K562 (cell line): ENCODE measurements around the gene ACR. TPM values are rescaled to one million over a fixed set of nuclear protein-coding genes. Genes with fewer than 3 reads are reported as not detected.

Source experiments
- CAMTA2 ChIP-seq: fragments of 250-450 bp; sonication (Bioruptor Pico); conservative IDR thresholded peaks from 2 replicates; pipeline ENCODE4 v1.5.1; 2022
- FOXJ3 ChIP-seq: sonication (generic); formaldehyde crosslinking; IDR thresholded peaks from 2 replicates; pipeline ENCODE4 v1.4.0; 2020; ENCODE audit warnings: mild to moderate bottlenecking, missing genetic modification reagents
- PCBP2 ChIP-seq: fragments of 200-400 bp; formaldehyde crosslinking; IDR thresholded peaks from 2 replicates; pipeline ENCODE4 v1.6.1; 2018; ENCODE audit warnings: low read length, low read depth, mild to moderate bottlenecking, moderate library complexity; ENCODE audit not compliant: poor library complexity, severe bottlenecking
- POLR2AphosphoS5 ChIP-seq: IDR thresholded peaks from 2 replicates; pipeline ENCODE4 v1.6.1; 2011; ENCODE audit warnings: mild to moderate bottlenecking, low read depth, low read length, moderate library complexity; ENCODE audit not compliant: control insufficient read depth, insufficient read depth
- RFX1 ChIP-seq: fragments of 450-650 bp; IDR thresholded peaks from 2 replicates; pipeline ENCODE4 v1.6.1; 2016; ENCODE audit warnings: mild to moderate bottlenecking, moderate library complexity
- SIN3A ChIP-seq, 2 experiments: fragments of 150-350 bp in 1 of 2; IDR thresholded peaks; 2 replicates each; pipeline ENCODE4 v1.6.1; 2011 to 2016; ENCODE audit warnings: borderline replicate concordance in 2 of 2, low read depth in 2 of 2, low read length in 2 of 2, mild to moderate bottlenecking in 2 of 2, moderate library complexity in 2 of 2; ENCODE audit not compliant: control insufficient read depth in 1 of 2
- SOX6 ChIP-seq: fragments of 450-650 bp; IDR thresholded peaks from 2 replicates; pipeline ENCODE4 v1.6.1; 2014; ENCODE audit warnings: mild to moderate bottlenecking
- SREBF1 ChIP-seq: fragments of 150-350 bp; IDR thresholded peaks from 2 replicates; pipeline ENCODE4 v1.6.1; 2014; ENCODE audit warnings: antibody characterized with exemption, low read depth, low read length, borderline replicate concordance
- XRCC4 ChIP-seq: IDR thresholded peaks from one replicate; pipeline ENCODE4 v1.6.1; 2011; ENCODE audit not compliant: insufficient read depth, insufficient read length; ENCODE audit errors: extremely low read depth
- ZSCAN32 ChIP-seq: fragments of 450-650 bp; formaldehyde crosslinking; IDR thresholded peaks from 2 replicates; pipeline ENCODE4 v1.4.0; 2020; ENCODE audit warnings: mild to moderate bottlenecking, moderate library complexity
- polyA plus RNA-seq, 8 experiments: library from polyadenylated mRNA; depleted of rRNA in 4 of 8; stranded (reverse) in 5 of 8; unstranded in 3 of 8; fragments of >200 nt; fragmentation: Nextera tagmentation in 2 of 8; fragmentation: Illumina TruSeq in 1 of 8; extraction: Ambion mirVana in 2 of 8; extraction: Trizol in 1 of 8; gene quantifications; 2 replicates each; pipeline versions ENCODE4 v1.2.1 to v1.2.3, GENCODE V29; 2011 to 2014; ENCODE audit warnings: inconsistent platforms in 1 of 8, missing spikeins in 1 of 8
- total RNA-seq, 7 experiments: library from RNA; depleted of rRNA in 6 of 7; stranded (reverse); fragments of >200 nt in 6 of 7; fragmentation: Illumina TruSeq in 2 of 7; extraction: Trizol in 2 of 7; gene quantifications; 2 replicates each; pipeline versions ENCODE4 v1.2.1 to v1.2.3, GENCODE V29; 2011 to 2021; ENCODE audit warnings: low replicate concordance in 1 of 7
- TF ChIP-seq, protein P1 (sequence below), 2 experiments: fragments of 450-650 bp; IDR thresholded peaks; 2 replicates each; pipeline ENCODE4 v1.6.1; 2016; ENCODE audit warnings: mild to moderate bottlenecking in 2 of 2, borderline replicate concordance in 1 of 2, low read depth in 1 of 2, moderate library complexity in 1 of 2

ACR gene
- total and polyA plus RNA-seq, 9 of the 15 experiments (the other 6 are each of a cell fraction or from before 2014, with no cell fraction given), result not detected

GRCh38 chr22:50697667-50698506, 40.1 kb upstream of the ACR start (continued):
- TF ChIP-seq, protein P1, sequence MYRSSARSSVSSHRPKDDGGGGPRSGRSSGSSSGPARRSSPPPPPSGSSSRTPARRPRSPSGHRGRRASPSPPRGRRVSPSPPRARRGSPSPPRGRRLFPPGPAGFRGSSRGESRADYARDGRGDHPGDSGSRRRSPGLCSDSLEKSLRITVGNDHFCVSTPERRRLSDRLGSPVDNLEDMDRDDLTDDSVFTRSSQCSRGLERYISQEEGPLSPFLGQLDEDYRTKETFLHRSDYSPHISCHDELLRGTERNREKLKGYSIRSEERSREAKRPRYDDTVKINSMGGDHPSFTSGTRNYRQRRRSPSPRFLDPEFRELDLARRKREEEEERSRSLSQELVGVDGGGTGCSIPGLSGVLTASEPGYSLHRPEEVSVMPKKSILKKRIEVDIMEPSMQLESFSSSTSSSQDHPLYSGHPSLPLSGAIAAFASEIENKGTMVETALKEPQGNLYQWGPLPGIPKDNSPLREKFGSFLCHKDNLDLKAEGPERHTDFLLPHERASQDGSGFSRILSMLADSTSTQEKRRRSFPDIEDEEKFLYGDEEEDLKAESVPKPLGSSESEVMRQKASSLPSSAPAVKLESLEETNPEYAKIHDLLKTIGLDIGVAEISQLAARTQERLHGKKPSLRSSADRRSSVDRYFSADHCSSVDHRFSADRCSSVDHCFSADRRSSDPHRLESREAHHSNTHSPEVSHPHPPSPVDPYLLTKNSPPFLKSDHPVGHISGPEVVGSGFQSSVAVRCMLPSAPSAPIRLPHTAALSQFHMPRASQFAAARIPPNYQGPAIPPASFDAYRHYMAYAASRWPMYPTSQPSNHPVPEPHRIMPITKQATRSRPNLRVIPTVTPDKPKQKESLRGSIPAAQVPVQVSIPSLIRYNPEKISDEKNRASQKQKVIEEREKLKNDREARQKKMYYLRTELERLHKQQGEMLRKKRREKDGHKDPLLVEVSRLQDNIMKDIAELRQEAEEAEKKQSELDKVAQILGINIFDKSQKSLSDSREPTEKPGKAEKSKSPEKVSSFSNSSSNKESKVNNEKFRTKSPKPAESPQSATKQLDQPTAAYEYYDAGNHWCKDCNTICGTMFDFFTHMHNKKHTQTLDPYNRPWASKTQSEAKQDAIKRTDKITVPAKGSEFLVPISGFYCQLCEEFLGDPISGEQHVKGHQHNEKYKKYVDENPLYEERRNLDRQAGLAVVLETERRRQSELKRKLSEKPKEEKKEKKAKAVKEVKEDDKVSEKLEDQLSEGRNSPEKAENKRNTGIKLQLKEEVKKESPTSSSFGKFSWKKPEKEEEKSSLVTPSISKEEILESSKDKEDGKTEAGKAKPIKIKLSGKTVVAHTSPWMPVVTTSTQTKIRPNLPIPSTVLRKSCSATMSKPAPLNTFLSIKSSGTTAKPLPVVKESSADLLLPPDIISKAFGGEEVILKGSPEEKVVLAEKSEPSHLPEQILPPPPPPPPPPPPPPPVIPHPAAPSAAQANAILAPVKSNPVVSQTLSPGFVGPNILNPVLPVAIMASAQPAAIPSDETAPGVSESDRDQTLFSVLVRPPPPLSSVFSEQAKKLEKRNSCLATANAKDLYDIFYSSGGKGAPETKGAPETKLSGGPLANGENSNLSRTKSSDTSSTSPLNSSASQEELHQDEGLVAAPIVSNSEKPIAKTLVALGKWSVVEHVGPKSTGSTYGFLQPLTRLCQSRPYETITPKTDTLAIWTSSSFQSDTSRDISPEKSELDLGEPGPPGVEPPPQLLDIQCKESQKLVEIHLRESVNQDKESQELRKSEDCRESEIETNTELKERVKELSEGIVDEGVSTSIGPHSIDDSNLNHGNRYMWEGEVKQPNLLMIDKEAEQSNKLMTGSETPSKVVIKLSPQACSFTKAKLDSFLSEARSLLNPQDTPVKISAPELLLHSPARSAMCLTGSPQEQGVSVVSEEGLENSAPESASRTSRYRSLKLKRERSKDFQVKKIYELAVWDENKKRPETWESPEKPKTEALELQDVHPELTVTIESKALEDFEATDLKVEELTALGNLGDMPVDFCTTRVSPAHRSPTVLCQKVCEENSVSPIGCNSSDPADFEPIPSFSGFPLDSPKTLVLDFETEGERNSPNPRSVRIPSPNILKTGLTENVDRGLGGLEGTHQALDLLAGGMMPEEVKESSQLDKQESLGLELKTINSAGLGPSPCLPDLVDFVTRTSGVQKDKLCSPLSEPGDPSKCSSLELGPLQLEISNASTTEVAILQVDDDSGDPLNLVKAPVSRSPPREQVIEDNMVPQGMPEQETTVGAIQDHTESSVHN (IDR thresholded peaks at IDR 0.05; ENCODE audit: borderline replicate concordance in 1 of 2, low read depth in 1 of 2), result no peak
- no peak for TF ChIP-seq PCBP2
- no peak for TF ChIP-seq ZSCAN32 (CRISPR knock-in tag)
- TF ChIP-seq SREBF1, result no peak
- no peak for TF ChIP-seq CAMTA2
- TF ChIP-seq POLR2AphosphoS5, result no peak
- no peak for TF ChIP-seq SIN3A (IDR thresholded peaks at IDR 0.05; ENCODE audit: borderline replicate concordance in 2 of 2, control insufficient read depth in 1 of 2, low read depth in 2 of 2, low read length in 2 of 2)
- no peak for TF ChIP-seq XRCC4
- TF ChIP-seq RFX1, result no peak
- TF ChIP-seq FOXJ3 (CRISPR knock-in tag), result no peak
- TF ChIP-seq SOX6, result no peak
- TF ChIP-seq, all 486 proteins: peak for 0
